HFFc6 (cell line): ENCODE measurements around the gene ELP4. TPM values are rescaled to one million over a fixed set of nuclear protein-coding genes. Genes with fewer than 3 reads are reported as not detected.

Experiments used
- DNase-seq: peaks from one replicate; pipeline ENCODE4 v3.0.0-alpha.2; 2018
- H3K27ac Mint-ChIP-seq: 2 replicates; pipeline ENCODE4 v1.8.0; 2020; ENCODE audit warnings: mild to moderate bottlenecking, mixed read lengths
- H3K27me3 Mint-ChIP-seq: 2 replicates; pipeline ENCODE4 v1.8.0; 2021; ENCODE audit warnings: mild to moderate bottlenecking, moderate library complexity, mixed read lengths; ENCODE audit not compliant: insufficient read depth
- H3K36me3 Mint-ChIP-seq: 2 replicates; pipeline ENCODE4 v1.8.0; 2021; ENCODE audit warnings: low read depth, mixed read lengths
- H3K4me1 Mint-ChIP-seq: 2 replicates; pipeline ENCODE4 v1.8.0; 2020; ENCODE audit warnings: low read depth, mixed read lengths
- H3K4me3 Mint-ChIP-seq: 2 replicates; pipeline ENCODE4 v1.8.0; 2020; ENCODE audit warnings: mild to moderate bottlenecking, moderate library complexity, mixed read lengths
- H3K9me3 Mint-ChIP-seq: 2 replicates; pipeline ENCODE4 v1.8.0; 2020; ENCODE audit warnings: mild to moderate bottlenecking, mixed read lengths
- CTCF ChIP-seq: fragments of 200-600 bp; sonication (generic); IDR thresholded peaks from 2 replicates; pipeline ENCODE4 v1.5.0; 2021; ENCODE audit warnings: antibody characterized with exemption, mild to moderate bottlenecking
- total RNA-seq, 6 experiments: library from RNA; stranded (reverse); fragmentation: NEBNext Ultra II Directional; extraction: Animal tissue kit (Norgen Biotek cat#: 25700); gene quantifications; 2 replicates in 1 of 6; 3 replicates in 5 of 6; pipeline ENCODE4 v1.2.3, GENCODE V29; 2021

ELP4 gene
- total RNA-seq, 6 experiments from 2014 or later = 11.0 to 14.3 (median 12.2) TPM

GRCh38 chr11:31608995-31609394 lies 99.4 kb downstream of the ELP4 start:
- DNase-seq = no peak
- no peak overlapping the region for H3K4me3 Mint-ChIP-seq
- no peaks in the 10 kb centered on the region for H3K9me3 Mint-ChIP-seq
- peaks cover 5% of the 10 kb centered on the region; the same call in 1 of the 2 replicates for H3K36me3 Mint-ChIP-seq
- H3K4me1 Mint-ChIP-seq = no peaks in the 10 kb centered on the region
- no peaks in the 10 kb centered on the region for H3K27me3 Mint-ChIP-seq
- no peak overlapping the region for H3K27ac Mint-ChIP-seq
- TF ChIP-seq CTCF = no peak

- no peaks in the 10 kb centered on the region for H3K27me3 Mint-ChIP-seq
Measured at GRCh38 chr11:31610544-31610943, 101.0 kb downstream of the ELP4 start.

GRCh38 chr11:31617246-31617645 lies 107.7 kb downstream of the ELP4 start:
- Mint-ChIP-seq H3K4me3 (no peak overlapping the region), H3K36me3 (no peaks in the 10 kb centered on the region), H3K27ac (no peak overlapping the region), H3K4me1 (peaks cover 9% of the 10 kb centered on the region), H3K9me3 (no peaks in the 10 kb centered on the region), H3K27me3 (no peaks in the 10 kb centered on the region)
- no peak for DNase-seq
- TF ChIP-seq CTCF = no peak

More at GRCh38 chr11:31610544-31610943, 101.0 kb downstream of the ELP4 start:
- no peaks in the 10 kb centered on the region for H3K4me1 Mint-ChIP-seq
- H3K9me3 Mint-ChIP-seq = no peaks in the 10 kb centered on the region
- no peak for TF ChIP-seq CTCF
- DNase-seq = no peak
- H3K4me3 Mint-ChIP-seq = no peak overlapping the region
- peaks cover 5% of the 10 kb centered on the region; the same call in 1 of the 2 replicates for H3K36me3 Mint-ChIP-seq
- H3K27ac Mint-ChIP-seq = no peak overlapping the region

GRCh38 chr11:31619980-31620379 lies 110.4 kb downstream of the ELP4 start:
- Mint-ChIP-seq H3K27ac (no peak overlapping the region), H3K9me3 (no peaks in the 10 kb centered on the region), H3K36me3 (no peaks in the 10 kb centered on the region), H3K4me3 (no peak overlapping the region), H3K27me3 (no peaks in the 10 kb centered on the region), H3K4me1 (peaks cover 9% of the 10 kb centered on the region)
- no peak for TF ChIP-seq CTCF
- DNase-seq = no peak

- no peak overlapping the region for H3K4me3 Mint-ChIP-seq
- no peaks in the 10 kb centered on the region for H3K36me3 Mint-ChIP-seq
Measured at GRCh38 chr11:31620434-31620833, 110.9 kb downstream of the ELP4 start.

More at GRCh38 chr11:31620434-31620833, 110.9 kb downstream of the ELP4 start:
- no peak for DNase-seq
- Mint-ChIP-seq H3K9me3 (no peaks in the 10 kb centered on the region), H3K27ac (no peak overlapping the region), H3K27me3 (no peaks in the 10 kb centered on the region), H3K4me1 (peaks cover 9% of the 10 kb centered on the region)
- no peak for TF ChIP-seq CTCF
